ENCODE data around the gene VSIR.

GRCh38 chr10:71799608-71800453 is 26.5 kb upstream of the VSIR start:
- TF ChIP-seq CTCF (IDR thresholded peaks at IDR 0.05; ENCODE audit: low read depth, low read length) (no peak), EZH2phosphoT487 (IDR thresholded peaks at IDR 0.05; ENCODE audit: low read depth) (no peak)
